IMR-90 (cell line): ENCODE results near the gene FEN1. TPM values are rescaled to one million over a fixed set of nuclear protein-coding genes. Genes with fewer than 3 reads are reported as not detected.

Experiments
- ELK1 ChIP-seq: fragments of 150-350 bp; IDR thresholded peaks from 2 replicates; pipeline ENCODE4 v1.6.1; 2016; ENCODE audit warnings: low read depth, mild to moderate bottlenecking, low read length, moderate library complexity, borderline replicate concordance
- MXI1 ChIP-seq: IDR thresholded peaks from 2 replicates; pipeline ENCODE4 v1.6.1; 2012; ENCODE audit warnings: low read depth, mild to moderate bottlenecking, low read length, moderate library complexity, borderline replicate concordance
- polyA plus RNA-seq, 3 experiments: library from polyadenylated mRNA; depleted of rRNA; stranded (reverse); fragments of >200 nt; gene quantifications; 2 replicates each; pipeline ENCODE4 v1.2.3, GENCODE V29; 2012; ENCODE audit warnings: low replicate concordance in 1 of 3
- total RNA-seq: library from RNA; depleted of rRNA; stranded (reverse); fragments of >200 nt; gene quantifications from 2 replicates; pipeline ENCODE4 v1.2.3, GENCODE V29; 2012

The FEN1 gene
- total and polyA plus RNA-seq, 2 of the 4 experiments (the other 2 are of a cell fraction) = 23.0 to 41.9 TPM

- no peak for TF ChIP-seq ELK1
- peak; percentile 49; the same call in 1 of the 2 replicates for TF ChIP-seq MXI1
These were observed 24.2 kb downstream of the FEN1 start, which contains the start of gene FADS1 (continued) for GRCh38 chr11:61816736-61817455.
